HG02678 (cell line): Measurements from ENCODE around the gene PRR7.
"Not testable (repeated sequence)": the region's sequence is repeated elsewhere in the genome, so short reads cannot be mapped to it uniquely, and the experiment has no call there.

ENCODE experiments used
- ATAC-seq: cut with Tn5 transposase; IDR thresholded peaks from one replicate; pipeline ENCODE4 v1.9.1; 2021; ENCODE audit warnings: mild to moderate bottlenecking, moderate library complexity; ENCODE audit not compliant: unreplicated experiment

Gene PRR7

DNA sequence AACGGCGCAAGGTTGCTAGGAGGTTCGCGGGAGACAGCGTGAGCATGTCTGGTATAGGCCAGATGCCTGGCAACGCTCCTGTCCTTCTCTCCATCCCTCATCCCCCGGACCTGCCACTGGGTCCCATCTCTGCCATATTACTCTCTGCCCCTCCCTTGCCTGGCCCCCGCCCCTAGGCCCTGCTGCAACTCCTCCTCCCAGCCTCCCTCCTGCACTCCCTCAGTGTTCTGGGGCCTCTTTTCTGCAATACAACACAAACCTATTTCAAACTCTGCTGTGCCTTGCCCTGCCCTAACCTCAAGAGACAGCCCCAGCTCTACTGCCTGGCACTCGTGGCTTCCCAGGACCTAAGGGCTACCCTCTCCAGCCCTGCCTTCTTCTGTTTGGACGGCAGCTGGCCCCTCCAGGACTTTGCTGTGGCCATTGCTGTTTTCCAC, 35.8 kb downstream of the PRR7 start:
- no peak for ATAC-seq

DNA sequence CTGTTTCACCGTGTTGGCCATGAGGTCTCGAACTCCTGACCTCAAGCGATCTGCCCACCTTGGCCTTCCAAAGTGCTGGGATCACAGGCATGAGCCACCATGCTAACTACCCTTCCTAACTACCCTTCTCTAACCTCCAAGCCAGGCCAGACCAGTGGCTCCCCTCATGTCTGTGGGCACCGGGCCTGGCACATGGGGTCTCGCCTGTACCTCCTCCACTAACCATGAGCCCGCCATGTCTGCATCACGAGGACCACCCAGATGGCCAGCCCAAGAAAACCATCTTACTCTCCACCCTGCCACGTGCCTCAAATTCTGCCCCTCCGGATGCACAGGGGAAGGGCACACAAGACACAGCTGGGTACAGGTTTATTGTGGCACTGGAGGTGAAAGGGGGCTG, 36.4 kb downstream of the PRR7 start:
- no peak for ATAC-seq

DNA sequence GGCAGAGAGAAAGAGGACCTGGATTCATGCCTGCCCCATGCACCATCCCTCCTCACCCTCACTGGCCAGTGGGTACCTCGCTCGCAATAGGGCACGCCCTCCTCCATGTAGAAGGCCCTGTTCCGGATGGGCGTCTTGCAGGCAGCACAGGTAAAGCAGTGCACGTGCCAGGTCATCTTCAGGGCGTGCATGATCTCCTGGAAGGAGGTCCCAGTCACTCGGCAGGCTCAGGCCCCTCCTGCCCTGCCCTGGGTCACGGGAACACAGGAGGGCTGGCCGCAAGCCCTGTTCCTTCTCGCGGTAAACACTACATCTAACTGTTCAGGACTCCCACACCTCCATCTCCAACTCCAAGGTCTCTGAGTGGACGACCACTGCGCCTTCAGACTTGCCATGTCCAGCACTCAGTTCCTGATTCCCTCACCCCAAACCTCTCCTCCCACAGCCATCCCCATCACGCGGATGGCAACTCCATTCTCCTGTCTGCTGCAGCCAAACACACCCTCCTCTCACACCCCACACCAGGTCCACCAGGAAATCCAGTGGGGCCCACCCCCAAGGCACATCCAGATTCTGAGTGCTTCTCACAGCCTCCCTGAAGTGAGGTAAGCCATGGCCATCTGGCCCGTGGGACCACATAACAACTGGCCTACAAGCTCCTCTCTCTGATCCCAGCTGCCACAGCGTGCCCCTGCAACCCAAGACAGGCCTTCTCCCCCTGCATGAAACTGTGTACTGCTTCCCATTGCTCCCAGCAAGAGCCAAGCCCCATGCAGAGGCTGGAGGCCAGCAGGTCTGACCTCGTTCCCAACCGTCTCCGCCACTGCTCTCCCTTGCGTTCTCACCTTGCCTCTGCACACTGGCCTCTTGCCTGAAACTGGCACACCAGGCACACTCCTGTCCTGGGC, 37.6 kb downstream of the PRR7 start:
- ATAC-seq = no peak

DNA sequence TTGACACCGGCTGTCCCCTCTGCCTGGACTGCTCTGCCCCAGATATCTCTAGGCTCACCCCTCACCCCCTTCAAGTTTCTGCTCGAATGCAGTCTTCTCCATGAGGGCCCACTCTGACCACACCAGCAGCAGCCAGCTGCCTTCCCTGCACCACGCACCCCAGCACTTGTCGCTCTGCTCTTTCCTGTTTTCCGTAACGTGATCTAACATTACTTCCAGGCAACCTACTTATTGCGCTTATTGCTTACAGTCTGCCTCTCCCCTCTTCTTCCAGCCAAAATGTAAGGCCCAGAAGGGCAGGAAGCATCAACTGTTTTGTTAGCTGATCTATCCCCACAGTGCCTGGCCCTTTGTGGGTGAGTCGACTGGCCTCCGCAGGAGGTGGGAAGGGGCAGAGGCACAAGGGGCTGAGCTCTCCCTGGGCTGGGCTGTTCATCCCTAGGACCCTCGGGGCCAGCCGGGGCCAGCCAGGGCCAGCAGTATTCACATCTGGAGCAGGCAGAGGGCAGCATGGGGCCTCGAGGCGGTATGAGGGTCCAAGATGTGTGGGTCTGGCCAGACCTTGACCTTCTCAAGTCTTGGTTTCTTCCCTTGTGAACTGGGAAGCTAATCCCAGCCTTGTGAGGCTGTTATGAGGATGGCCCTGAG, 38.4 kb downstream of the PRR7 start:
- no peak for ATAC-seq

DNA sequence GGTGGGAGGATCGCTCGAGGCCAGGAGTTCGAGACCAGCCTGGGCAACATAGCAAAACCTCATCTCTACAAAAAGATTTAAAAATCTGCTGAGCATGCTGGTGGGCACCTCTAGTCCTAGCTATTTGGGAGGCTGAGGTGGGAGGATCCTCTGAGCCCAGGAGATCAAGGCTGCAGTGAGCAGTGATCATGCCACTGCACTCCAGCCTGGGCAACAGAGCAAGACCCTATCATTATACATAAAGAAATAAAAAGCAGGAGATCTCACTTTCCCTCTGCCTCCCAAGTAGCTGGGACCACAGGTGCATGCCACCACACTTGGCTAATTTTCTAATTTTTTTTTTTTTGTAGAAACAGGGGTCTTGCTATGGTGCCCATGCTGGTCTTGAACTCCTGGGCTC, 39.1 kb downstream of the PRR7 start:
- ATAC-seq = not testable (repeated sequence)

DNA sequence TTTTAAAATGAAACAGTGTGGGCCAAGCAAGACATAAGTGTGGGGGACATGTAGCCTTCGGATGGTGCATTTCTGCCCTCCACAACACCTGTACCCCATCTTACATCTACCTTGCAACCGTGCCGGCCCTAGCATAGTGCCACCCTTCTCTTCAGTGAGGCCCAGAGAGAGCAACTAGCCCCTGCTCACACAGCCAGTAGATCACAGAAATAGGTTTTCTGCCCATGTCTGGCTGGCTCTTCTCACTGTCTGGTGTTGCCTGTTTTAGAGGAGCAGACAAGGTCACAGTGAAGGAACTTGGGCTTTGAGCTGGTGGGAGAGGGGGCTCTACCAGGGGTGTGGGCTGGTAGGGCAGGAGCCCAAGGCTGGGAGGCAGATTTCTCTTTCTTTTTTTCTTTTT, 39.6 kb downstream of the PRR7 start:
- ATAC-seq = no peak

DNA sequence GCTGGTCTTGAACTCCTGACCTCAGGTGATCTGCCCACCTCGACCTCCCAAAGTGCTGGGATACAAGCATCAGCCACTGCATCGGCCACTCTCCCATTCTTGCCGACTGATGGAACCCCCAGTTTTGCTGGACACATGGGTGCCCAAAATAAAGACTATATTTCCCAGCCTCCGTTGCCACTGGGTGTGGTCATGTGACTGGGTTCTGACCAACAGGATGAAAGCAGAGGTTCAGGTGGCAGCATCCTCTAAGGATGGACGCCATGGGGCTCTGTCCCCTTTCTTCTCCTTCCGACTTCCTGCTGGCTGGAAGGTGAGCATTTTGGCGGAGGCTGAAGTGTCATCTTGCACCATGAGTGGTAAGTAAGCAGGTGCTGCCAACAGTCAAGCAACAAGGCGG, 40.5 kb downstream of the PRR7 start:
- ATAC-seq = no peak

DNA sequence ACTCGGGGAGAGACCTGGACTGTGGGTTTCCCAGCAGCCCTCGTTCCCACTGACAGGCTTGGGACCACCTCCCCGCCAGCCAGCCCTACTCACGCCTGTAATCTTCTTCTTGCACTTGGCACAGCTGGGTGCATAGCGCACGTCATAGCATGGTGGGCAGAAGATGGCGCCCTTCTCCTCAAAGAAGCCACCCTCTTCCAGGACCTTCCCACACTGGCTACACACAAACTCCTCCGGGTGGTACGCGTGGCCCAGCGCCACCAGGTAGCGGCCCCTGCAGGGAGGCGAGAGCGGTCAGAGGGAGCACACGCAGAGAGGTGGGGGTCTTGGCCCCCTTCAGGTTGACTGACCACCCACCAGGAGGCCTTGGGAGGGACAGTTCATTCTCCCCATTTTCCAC, 41.4 kb downstream of the PRR7 start:
- ATAC-seq = no peak

DNA sequence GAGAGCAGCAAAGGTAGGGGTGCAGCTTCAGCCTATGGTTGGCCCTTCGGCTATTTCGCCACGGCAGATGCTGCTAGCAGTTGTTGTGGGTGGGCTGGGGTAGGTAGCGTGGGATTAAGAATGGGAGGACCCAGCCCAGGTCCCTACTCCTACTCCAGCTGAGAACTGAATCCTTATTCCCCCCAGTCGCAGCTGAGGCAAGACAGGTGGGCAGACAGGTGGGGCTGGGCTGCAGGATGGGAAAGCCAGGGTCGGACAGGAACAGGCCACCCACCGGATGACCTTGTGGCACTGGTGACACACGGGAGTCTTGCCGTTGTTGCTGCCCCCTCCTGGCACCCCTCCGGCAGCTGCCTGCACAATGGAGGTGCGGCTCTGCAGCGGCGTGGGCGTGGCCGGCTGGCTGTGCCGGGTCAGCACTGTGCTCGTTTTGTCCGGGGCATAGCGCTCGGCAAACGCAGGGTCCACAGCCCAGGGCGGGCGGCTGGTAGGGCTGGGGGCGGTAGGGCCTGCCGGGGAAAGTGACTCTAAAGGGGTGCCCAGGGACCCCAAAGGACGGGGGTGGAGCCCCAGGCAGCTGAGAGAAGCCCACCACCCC, 42.6 kb downstream of the PRR7 start:
- ATAC-seq = no peak

DNA sequence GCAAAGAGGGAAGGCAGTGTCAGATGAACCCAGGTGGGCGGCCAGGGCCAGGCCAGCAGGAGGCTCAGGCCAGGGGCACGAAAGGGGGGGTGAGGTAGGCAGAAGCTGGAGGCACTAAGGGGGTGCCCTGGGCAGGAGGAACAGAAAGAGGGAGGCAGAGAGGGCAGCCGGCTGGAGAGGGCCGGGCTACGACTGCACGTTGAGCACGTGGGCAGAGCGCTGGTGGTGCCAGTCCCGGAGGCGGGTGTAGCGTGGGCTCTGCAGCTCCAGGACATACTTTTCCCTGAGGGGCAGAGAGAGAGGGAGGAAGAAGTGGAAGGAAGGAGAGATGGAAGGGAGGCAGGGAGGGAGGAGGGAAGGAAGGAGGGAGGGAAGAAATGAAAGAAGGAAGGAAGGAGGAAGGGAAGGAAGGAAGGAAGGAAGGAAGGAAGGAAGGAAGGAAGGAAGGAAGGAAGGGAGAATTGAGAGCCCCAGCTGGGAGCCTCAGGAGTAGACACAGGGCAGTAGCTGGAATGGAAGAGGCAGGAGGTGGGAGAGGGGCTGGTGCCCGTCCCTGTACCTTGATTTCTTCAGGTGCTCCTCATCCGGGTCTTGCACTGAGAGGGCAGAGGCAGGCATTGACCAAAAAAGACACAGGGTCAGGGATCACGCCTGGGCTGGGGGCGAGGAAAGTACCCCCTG, 43.8 kb downstream of the PRR7 start:
- no peak for ATAC-seq

DNA sequence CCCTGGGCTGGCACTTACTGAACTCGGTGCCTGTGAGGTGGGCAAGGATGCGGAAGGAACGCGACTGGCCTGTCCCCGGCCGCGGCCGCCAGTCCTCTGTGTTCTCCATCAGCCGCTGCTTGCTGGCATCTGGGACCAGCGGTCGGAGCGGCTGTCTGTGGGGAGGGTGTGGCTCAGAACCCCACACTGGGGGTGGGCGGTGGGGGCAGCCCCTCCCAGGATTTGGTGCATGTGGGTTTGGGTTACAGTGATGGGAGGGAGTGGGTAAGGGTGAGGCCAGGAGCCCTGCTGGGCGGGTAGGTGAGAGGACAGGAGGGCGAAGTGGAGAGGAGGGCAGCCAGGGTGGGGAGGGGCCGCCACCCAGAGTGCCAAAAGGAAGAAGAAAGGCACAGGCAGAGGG, 44.4 kb downstream of the PRR7 start:
- no peak for ATAC-seq

DNA sequence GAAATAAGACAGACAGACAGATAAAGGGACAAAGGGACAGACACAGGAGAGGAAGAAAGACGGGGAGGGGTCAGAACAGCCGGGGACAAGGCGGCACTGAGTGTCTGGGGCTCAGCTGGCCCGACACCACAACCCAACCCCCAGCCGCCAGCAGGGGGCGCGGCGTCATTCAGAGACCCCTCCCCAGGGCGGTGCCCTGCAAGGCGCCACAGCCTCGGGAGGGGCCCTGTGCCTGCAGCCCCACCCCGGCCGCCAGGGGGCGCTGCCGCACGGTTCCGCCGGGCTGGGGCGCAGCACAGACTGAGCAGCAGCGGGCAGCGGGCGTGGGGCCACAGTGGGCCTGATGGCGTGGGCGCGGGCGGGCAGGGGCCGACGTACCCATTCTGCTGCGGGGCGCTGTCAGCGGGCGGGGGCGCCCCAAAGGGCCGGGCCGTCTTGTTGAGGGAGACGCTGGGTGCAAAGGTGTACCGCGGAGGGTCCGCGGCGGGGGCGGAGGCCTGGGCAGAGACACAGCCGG, 44.9 kb downstream of the PRR7 start:
- ATAC-seq = no peak

DNA sequence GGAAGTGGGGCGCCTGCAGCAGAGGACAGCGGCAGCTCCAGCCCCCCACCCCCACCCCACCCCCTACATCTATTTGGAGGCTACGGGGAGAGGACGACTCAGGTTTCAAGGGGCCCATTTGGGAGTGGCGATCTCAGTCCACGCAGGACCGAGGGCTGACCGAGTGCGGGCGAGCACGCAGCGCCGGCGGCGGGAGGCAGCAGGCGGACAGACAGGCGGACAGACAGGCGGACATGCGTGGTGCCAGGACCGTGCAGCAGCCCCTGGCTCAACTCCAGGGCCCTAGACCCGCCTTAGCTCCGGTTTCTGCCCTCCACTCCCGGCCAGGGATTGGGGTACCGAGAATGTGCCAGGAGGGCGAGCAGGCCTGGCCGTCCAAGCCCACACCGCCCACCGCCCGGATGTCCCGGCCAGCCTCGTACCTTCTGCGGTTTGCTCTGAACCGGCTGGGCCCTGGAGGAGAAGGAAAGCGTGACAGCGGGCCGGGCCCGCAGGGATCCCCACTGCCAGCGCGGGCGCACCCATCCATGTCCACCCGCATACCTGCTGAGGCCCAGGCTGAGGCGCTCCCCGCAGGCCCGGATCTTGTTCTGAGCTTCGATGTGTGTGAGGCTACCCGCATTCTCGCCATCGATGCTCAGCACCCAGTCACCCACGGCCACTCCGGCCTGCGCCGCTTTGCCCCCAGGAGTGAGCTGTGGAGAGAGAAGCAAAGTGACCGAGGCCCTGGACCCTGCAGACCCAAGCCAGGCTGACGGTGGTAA, 45.6 kb downstream of the PRR7 start:
- no peak for ATAC-seq

DNA sequence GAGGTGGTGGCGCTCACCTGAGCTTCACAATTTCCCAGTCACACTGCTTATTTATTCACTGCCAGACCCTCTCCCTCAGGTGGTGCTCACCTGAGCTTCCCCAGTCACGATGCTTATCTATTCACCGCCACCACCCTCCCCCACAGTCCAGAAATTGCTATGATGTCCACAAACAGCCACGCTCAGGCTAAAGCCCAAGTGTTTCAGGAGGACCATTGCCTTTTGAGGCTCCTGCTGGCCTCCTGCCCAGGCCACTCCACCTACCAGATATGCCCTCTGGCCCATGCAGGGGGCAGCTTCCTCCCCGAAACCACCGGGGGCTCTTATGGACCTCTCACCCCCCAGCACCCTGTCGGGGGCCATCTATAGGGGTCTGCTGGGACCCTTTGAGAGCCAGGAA, 46.2 kb downstream of the PRR7 start:
- ATAC-seq = no peak

DNA sequence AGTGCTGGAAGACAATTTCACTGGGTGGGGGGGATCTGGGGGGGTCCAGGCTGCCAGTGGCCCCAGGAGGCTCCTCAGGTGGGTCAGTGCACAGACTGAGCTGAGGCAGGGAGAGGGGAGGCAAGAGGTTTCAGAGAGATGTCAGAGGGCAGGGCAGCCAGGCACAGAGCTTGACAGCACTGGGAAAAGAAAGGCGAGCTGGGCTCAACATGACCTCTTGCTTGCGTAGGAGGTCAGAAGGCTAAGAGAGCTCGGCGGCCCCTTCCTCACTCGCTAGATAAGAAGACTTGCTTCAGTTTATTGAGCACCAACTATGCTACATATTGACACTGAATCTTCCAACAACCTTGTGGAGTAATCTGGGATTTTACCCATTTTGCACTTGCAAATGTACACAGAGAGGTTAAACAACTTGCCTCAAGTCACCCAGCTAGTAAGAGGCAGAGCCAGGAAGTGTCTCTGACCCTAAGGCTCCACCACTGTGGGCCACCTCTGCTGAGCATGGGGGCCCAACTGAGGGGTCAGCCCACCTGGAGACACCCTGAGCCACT, 47.3 kb downstream of the PRR7 start:
- ATAC-seq = no peak

DNA sequence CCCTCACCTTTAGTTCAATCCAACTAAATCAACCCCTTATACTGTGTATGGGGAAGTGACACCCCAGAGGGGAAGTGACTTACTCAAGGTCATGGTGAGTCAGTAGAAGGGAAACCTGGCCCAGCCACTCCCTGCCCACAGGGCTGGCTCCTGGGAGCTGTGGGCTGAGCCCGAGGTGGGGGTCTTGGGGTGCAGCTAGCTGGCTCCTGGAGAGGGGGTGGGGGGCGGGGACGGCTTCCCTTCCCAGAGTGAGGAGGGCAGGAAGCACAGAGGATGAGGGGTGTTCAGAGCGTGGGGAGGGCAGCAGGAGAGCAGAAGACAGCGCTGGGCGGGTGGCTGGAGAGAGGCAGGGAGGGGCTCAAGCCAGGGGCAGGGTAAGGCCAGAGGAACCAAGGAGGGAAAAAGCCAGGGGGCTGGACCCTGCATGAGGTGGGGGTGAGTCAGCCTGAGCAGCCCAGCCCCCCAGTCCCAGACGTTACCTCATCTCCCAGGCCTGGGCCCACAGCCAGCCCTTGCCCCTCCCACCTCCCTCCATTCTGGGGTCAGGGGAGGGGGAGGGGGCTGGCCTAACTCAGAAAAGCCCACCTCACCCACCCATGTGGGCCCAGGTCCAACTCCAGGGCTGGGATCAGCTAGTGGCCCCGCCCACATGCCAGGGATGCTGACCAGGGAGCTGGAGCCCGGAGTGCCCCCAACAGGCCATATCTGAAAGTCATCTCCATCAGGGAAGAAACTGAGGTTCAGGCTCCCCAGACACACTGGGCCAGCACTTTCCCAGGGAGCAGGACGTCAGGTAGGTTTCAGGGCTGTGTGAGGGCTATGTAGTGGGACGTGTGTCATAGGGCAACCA, 48.0 kb downstream of the PRR7 start:
- ATAC-seq = no peak

DNA sequence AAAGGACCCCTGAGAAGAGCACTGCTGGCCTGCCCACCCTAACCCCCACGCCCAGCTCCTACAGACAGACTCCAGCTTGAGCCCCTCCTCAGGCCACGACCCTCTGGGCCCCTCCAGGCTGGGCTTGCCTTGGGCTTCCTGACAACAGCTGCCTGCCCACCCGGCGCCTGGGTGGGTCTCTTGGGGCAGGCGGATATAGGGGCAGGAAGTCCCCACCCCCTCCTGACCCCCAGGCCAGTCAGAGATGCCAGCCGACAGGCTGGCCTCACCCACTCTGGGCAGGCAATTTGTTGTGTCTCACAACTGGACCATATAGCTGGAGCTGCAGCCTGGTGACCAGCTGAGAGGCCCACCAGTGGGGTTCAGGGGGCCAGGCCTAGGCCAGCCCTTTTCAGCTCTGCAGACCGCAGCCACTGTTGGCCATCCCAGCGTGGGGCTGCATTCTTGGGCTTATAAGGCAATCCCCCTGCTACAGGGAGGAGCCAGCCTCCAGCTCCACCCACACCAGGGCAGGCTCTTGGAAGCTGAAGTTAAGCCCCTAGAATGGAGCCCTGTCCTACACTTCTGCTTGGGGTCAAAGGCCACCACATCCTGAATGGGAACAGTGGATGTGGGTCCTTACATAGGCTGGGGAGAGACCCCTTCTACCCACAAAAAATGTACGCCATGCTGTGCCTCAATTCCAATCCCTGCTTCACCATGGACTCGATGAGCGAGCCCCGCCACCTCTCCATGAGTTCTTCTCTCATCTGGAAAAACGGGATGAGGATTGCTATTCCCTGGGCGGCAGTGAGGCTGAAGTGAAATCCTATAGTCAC, 48.8 kb downstream of the PRR7 start:
- ATAC-seq = no peak

DNA sequence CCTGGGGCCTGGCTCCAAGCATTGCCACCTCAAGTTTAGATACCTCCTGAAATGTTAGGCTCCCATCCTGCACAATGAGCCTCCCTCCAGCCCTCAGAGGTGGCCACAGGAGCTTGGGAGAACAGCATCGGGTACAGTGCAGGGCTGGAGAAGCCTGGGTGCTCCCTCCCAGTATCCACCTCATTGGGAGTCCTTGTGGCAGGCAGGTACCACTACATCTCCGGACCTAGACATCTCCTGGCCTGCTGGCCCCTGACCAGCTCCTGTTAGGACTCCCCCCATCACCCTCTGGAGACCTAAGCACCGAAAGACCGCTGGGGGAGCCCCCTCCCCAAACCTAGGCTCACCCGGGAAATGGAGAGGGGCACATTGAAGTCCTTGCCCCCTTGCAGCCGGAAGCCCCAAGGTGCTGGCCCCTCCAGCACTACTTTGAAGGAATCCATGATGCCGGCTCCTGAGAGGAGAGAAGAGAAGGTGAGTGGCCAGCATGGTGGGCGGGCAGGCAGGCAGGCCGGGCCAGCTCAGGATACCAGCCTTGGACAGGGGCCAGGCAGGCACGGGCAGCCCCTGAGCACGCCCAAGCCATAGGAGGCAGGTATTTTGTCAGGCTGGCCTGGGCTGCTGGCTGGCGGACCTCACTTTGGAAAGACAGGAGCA, 49.6 kb downstream of the PRR7 start:
- no peak for ATAC-seq
